HEK293 (cell line): ENCODE results near the gene PTP4A1.
A peak's percentile ranks its signal among the peaks of the same experiment; 100 is the strongest.

Experiments
- CTCF ChIA-PET: fragments of 350-600 bp; formaldehyde crosslinking; extraction: SDS; loops from one replicate; lab custom pipeline; 2021; ENCODE audit warnings: antibody characterized with exemption; lab: Yijun Ruan, JAX
- POLR2A ChIA-PET: fragments of 300-600 bp; formaldehyde crosslinking; extraction: SDS; loops from one replicate; lab custom pipeline; 2020; ENCODE audit warnings: antibody characterized with exemption, inconsistent platforms; lab: Yijun Ruan, JAX
- H3K27ac ChIP-seq: fragments of 200-500 bp; sonication (Bioruptor generic); 2 replicates; pipeline ENCODE4 v1.5.1; 2014; ENCODE audit warnings: low read depth, low read length, control low read depth, inconsistent platforms; ENCODE audit errors: extremely low read depth
- H3K36me3 ChIP-seq, 2 experiments: fragments of 200-500 bp in 1 of 2; sonication (Bioruptor generic) in 1 of 2; 1 replicate in 1 of 2; 2 replicates in 1 of 2; pipeline ENCODE4 v1.5.1; 2014 to 2017; ENCODE audit warnings: inconsistent platforms in 2 of 2, low read length in 2 of 2; ENCODE audit not compliant: control insufficient read depth in 2 of 2, insufficient read depth in 1 of 2
- H3K4me1 ChIP-seq: fragments of 200-500 bp; sonication (Bioruptor generic); 2 replicates; pipeline ENCODE4 v1.5.1; 2014; ENCODE audit warnings: mild to moderate bottlenecking, low read length, inconsistent platforms; ENCODE audit not compliant: control insufficient read depth, insufficient read depth
- H3K4me3 ChIP-seq: 2 replicates; pipeline ENCODE4 v1.5.1; 2011; ENCODE audit warnings: low read depth, mild to moderate bottlenecking, control low read depth, low read length, moderate library complexity
- H3K9me3 ChIP-seq: fragments of 200-500 bp; sonication (Bioruptor generic); 2 replicates; pipeline ENCODE4 v1.5.1; 2014; ENCODE audit warnings: low read depth, low read length, inconsistent platforms; ENCODE audit not compliant: control insufficient read depth, insufficient read depth
- KLF8 ChIP-seq: fragments of 450-650 bp; formaldehyde crosslinking; IDR thresholded peaks from 2 replicates; pipeline ENCODE4 v1.5.1; 2016; ENCODE audit warnings: missing biosample characterization, missing genetic modification characterization
- OSR2 ChIP-seq: fragments of 450-650 bp; formaldehyde crosslinking; IDR thresholded peaks from 2 replicates; pipeline ENCODE4 v1.5.1; 2016; ENCODE audit warnings: missing biosample characterization, missing genetic modification characterization
- PRDM10 ChIP-seq: fragments of 450-650 bp; formaldehyde crosslinking; IDR thresholded peaks from 2 replicates; pipeline ENCODE4 v1.5.1; 2016; ENCODE audit warnings: missing biosample characterization, missing genetic modification characterization
- ZBTB11 ChIP-seq: fragments of 450-650 bp; formaldehyde crosslinking; conservative IDR thresholded peaks from 2 replicates; pipeline ENCODE4 v1.5.1; 2016; ENCODE audit warnings: low read depth, missing biosample characterization, missing genetic modification characterization
- ZBTB17 ChIP-seq: fragments of 450-650 bp; formaldehyde crosslinking; IDR thresholded peaks from 2 replicates; pipeline ENCODE4 v1.5.1; 2016; ENCODE audit warnings: missing biosample characterization, missing genetic modification characterization
- ZBTB21 ChIP-seq: fragments of 450-650 bp; formaldehyde crosslinking; IDR thresholded peaks from 2 replicates; pipeline ENCODE4 v1.5.1; 2017; ENCODE audit warnings: missing biosample characterization, missing genetic modification characterization
- ZEB2 ChIP-seq: fragments of 450-650 bp; formaldehyde crosslinking; IDR thresholded peaks from 2 replicates; pipeline ENCODE4 v1.5.1; 2016; ENCODE audit warnings: missing biosample characterization, missing genetic modification characterization
- ZFHX2 ChIP-seq: fragments of 450-650 bp; formaldehyde crosslinking; conservative IDR thresholded peaks from 2 replicates; pipeline ENCODE4 v1.5.1; 2016; ENCODE audit warnings: missing biosample characterization, missing genetic modification characterization
- ZNF114 ChIP-seq: fragments of 450-650 bp; formaldehyde crosslinking; IDR thresholded peaks from 2 replicates; pipeline ENCODE4 v1.5.0; 2017; ENCODE audit warnings: missing biosample characterization, missing genetic modification characterization
- ZNF214 ChIP-seq: fragments of 450-650 bp; formaldehyde crosslinking; IDR thresholded peaks from 2 replicates; pipeline ENCODE4 v1.5.1; 2017; ENCODE audit warnings: missing biosample characterization, mild to moderate bottlenecking, missing genetic modification characterization, borderline replicate concordance
- ZNF24 ChIP-seq: fragments of 450-650 bp; formaldehyde crosslinking; IDR thresholded peaks from 2 replicates; pipeline ENCODE4 v1.5.1; 2016; ENCODE audit warnings: missing biosample characterization, missing genetic modification characterization
- ZNF266 ChIP-seq: fragments of 450-650 bp; formaldehyde crosslinking; IDR thresholded peaks from 2 replicates; pipeline ENCODE4 v1.5.1; 2016; ENCODE audit warnings: missing biosample characterization, missing genetic modification characterization, low read depth
- ZNF354C ChIP-seq: fragments of 450-650 bp; formaldehyde crosslinking; IDR thresholded peaks from 2 replicates; pipeline ENCODE4 v1.5.1; 2016; ENCODE audit warnings: missing biosample characterization, missing genetic modification characterization, low read depth, borderline replicate concordance
- ZNF518A ChIP-seq: fragments of 450-650 bp; formaldehyde crosslinking; conservative IDR thresholded peaks from 2 replicates; pipeline ENCODE4 v1.5.1; 2016; ENCODE audit warnings: low read depth, missing biosample characterization, missing genetic modification characterization
- ZNF629 ChIP-seq: fragments of 450-650 bp; formaldehyde crosslinking; IDR thresholded peaks from 2 replicates; pipeline ENCODE4 v1.5.1; 2017; ENCODE audit warnings: missing biosample characterization, missing genetic modification characterization
- ZNF692 ChIP-seq: fragments of 450-650 bp; formaldehyde crosslinking; IDR thresholded peaks from 2 replicates; pipeline ENCODE4 v1.5.1; 2016; ENCODE audit warnings: missing biosample characterization, missing genetic modification characterization

The PTP4A1 gene

GRCh38 chr6:63597141-63598048, 25.1 kb downstream of the PTP4A1 start:
- no peaks in the 10 kb centered on the region for H3K4me1 ChIP-seq
- peak; percentile 94 for TF ChIP-seq ZBTB17 (tag by site-specific recombination)
- TF ChIP-seq ZNF214 (tag by site-specific recombination): no peak
- TF ChIP-seq OSR2: no peak
- TF ChIP-seq ZNF266: no peak
- TF ChIP-seq ZBTB21 (tag by site-specific recombination): no peak
- TF ChIP-seq ZBTB11 (tag by site-specific recombination): 0 out of 2 replicates have a peak, but pooled peaks have one; percentile 21
- TF ChIP-seq KLF8: no peak
- no peak overlapping the region; the same call in 1 of the 2 replicates for H3K27ac ChIP-seq
- peak overlapping the region; percentile 60 for H3K4me3 ChIP-seq
- ChIA-PET CTCF (interaction anchor here (0.7 to 4.9 kb wide), 21 partner anchors 9 to 702 kb away, joined by 3 to 56 read pairs (median 10); no protein-coding TSS in a partner anchor), POLR2A (interaction anchor here (0.7 to 2.5 kb wide), 5 partner anchors 16 to 205 kb away, joined by 3 to 18 read pairs (median 5); partner anchors contain the start of gene PHF3)
- no peaks in the 10 kb centered on the region for H3K36me3 ChIP-seq
- no peaks in the 10 kb centered on the region for H3K9me3 ChIP-seq

- H3K4me3 ChIP-seq: peak overlapping the region; percentile 60
- TF ChIP-seq ZNF114 (tag by site-specific recombination): no peak
- peak; percentile 22; the same call in 1 of the 2 replicates for TF ChIP-seq PRDM10
- TF ChIP-seq ZNF629: 0 out of 2 replicates have a peak, but pooled peaks have one; percentile 34
- peak; percentile 24; the same call in 1 of the 2 replicates for TF ChIP-seq ZFHX2 (tag by site-specific recombination)
- peak; percentile 47; the same call in 1 of the 2 replicates for TF ChIP-seq ZNF518A (tag by site-specific recombination)
- TF ChIP-seq ZEB2: peak; percentile 60
- TF ChIP-seq ZNF24: 0 out of 2 replicates have a peak, but pooled peaks have one; percentile 38
- TF ChIP-seq ZNF692 (tag by site-specific recombination): peak; percentile 49
- no peak for TF ChIP-seq ZNF354C (tag by site-specific recombination)
These were observed 26.1 kb downstream of the PTP4A1 start for GRCh38 chr6:63598049-63599036.

More at GRCh38 chr6:63598049-63599036, 26.1 kb downstream of the PTP4A1 start:
- ChIA-PET POLR2A (interaction anchor here (1.0 to 2.5 kb wide), 4 partner anchors 25 to 204 kb away, joined by 3 to 18 read pairs (median 8); partner anchors contain the start of gene PHF3), CTCF (interaction anchor here (0.5 to 4.9 kb wide), 43 partner anchors 10 to 433 kb away, joined by 3 to 56 read pairs (median 5); partner anchors contain the start of gene PHF3)
- Histone ChIP-seq H3K9me3 (no peaks in the 10 kb centered on the region), H3K36me3 (no peaks in the 10 kb centered on the region), H3K27ac (peak overlapping the region; percentile 13; the same call in 1 of the 2 replicates), H3K4me1 (no peaks in the 10 kb centered on the region)
